Mucosa of stomach (tissue), 1 donor: Measurements from ENCODE around the gene AK2.
"Not testable (repeated sequence)": the region's sequence is repeated elsewhere in the genome, so short reads cannot be mapped to it uniquely, and the experiment has no call there.

Experiments
- H3K27me3 ChIP-seq: one replicate; pipeline ENCODE4 v1.7.0; 2013; ENCODE audit warnings: mild to moderate bottlenecking, low read length; ENCODE audit not compliant: control insufficient read depth, insufficient read depth
- H3K36me3 ChIP-seq: one replicate; pipeline ENCODE4 v1.7.0; 2013; ENCODE audit warnings: low read length; ENCODE audit not compliant: control insufficient read depth, insufficient read depth
- H3K4me1 ChIP-seq: one replicate; pipeline ENCODE4 v1.7.0; 2013; ENCODE audit warnings: mild to moderate bottlenecking, low read length; ENCODE audit not compliant: control insufficient read depth, insufficient read depth
- H3K4me3 ChIP-seq: one replicate; pipeline ENCODE4 v1.7.0; 2013; ENCODE audit warnings: low read length
- H3K9ac ChIP-seq: one replicate; pipeline ENCODE4 v1.7.0; 2013; ENCODE audit warnings: mild to moderate bottlenecking, low read length, moderate library complexity
- H3K9me3 ChIP-seq: one replicate; pipeline ENCODE4 v1.7.0; 2013; ENCODE audit warnings: mild to moderate bottlenecking, low read length, moderate library complexity; ENCODE audit not compliant: control insufficient read depth
- donor health status: Pancreatic carcinoma.

Gene AK2

DNA sequence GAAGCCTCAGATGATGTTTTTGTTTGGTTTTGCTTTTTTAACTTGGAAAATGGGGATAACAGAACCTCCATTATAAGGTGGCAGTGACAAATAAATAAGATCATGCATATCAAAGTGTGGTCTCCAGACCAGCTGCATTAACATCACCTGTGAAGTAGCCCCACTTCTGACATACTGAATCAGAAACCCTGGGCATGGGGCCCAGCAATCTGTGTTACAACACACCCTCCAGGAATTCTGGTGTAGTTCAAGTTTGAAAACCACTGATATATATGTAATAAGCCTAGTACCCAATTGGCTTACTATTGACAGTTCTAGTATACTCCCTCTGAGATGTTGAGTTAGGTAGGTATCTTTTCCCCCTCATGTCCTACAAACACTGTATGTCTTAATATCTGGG is 48.0 kb downstream of the AK2 start:
- Histone ChIP-seq H3K4me3 (no peak overlapping the region), H3K9ac (no peak overlapping the region), H3K4me1 (peaks cover 38% of the 10 kb centered on the region), H3K36me3 (no peaks in the 10 kb centered on the region), H3K9me3 (no peaks in the 10 kb centered on the region), H3K27me3 (no peaks in the 10 kb centered on the region)

DNA sequence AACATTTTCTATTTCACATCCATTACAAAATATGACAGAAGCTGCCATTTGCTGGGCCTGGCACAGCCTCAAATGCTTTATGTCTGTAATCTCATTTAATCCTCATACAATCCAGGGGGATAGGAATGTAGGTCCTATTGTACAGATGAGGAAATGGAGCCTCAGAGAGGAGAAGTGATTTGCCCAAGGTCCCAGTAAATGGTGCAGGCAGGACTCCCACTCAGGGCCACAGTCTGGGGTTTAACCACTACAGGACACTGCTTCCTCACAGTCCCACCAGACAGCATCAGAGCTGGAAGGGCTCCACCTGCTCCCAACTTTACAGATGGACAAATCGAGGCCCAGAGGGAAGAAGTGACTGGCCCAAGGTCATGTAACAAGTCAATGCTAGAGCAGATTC is 51.5 kb downstream of the AK2 start:
- no peaks in the 10 kb centered on the region for H3K36me3 ChIP-seq
- peaks cover 30% of the 10 kb centered on the region for H3K4me1 ChIP-seq
- H3K4me3 ChIP-seq, result no peak overlapping the region
- no peak overlapping the region for H3K9ac ChIP-seq
- H3K9me3 ChIP-seq, result no peaks in the 10 kb centered on the region
- no peaks in the 10 kb centered on the region for H3K27me3 ChIP-seq

DNA sequence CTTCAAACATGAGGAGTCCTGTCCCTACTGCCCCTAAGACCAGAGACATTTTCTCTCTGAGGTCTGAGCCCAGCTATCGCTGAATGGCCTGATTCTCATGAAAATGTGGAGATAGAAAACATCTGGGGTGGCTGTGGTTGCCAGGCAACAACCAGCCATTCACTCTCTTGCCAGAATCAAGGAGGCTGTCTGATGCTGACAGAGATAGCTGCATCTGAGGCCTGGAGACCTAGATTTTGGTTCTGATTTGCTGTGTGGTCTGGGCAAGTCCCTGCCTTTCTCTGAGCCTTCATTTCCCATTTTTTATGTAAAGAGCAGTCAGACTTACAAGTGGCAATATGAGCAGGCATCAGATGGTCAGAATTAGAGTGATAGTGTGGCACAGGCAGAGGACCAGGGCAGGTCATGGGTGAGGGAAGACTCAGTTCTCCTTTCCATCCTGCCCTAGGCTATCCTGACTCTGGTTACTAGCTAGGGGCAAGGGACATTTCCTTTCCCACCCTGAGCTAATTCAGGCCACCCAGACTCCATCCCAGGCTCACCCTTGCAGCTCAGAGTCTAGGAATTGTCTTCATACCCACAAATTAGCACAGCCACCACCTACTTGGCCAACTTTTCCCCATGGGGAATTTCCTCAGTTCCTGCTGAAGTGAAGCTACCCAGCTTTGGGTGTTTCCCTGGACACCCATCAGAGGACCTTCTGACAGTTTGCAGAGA is 52.1 kb downstream of the AK2 start:
- Histone ChIP-seq H3K9ac (no peak overlapping the region), H3K4me3 (no peak overlapping the region), H3K4me1 (peaks cover 28% of the 10 kb centered on the region), H3K27me3 (no peaks in the 10 kb centered on the region), H3K9me3 (no peaks in the 10 kb centered on the region), H3K36me3 (no peaks in the 10 kb centered on the region)

DNA sequence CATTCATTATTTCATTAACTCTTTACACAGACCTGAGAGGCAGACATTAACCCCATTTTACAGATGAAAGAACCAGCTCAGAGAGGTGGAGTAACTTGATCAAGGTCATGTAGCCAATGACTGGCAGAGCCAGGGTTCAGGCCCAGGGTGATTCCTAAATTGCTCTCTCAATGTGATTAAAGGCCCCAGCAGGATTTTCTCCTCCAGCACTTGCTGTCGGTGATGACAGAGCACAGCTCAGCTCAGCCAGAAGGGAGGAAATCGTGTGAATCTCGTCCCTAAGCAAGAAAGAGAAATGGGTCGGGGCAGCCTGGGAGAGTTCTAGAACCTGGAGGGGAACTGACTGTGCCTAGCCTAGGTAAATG is 52.6 kb downstream of the AK2 start:
- peaks cover 22% of the 10 kb centered on the region for H3K4me1 ChIP-seq
- H3K9ac ChIP-seq, result no peak overlapping the region
- H3K9me3 ChIP-seq, result no peaks in the 10 kb centered on the region
- H3K27me3 ChIP-seq, result no peaks in the 10 kb centered on the region
- no peaks in the 10 kb centered on the region for H3K36me3 ChIP-seq
- no peak overlapping the region for H3K4me3 ChIP-seq

DNA sequence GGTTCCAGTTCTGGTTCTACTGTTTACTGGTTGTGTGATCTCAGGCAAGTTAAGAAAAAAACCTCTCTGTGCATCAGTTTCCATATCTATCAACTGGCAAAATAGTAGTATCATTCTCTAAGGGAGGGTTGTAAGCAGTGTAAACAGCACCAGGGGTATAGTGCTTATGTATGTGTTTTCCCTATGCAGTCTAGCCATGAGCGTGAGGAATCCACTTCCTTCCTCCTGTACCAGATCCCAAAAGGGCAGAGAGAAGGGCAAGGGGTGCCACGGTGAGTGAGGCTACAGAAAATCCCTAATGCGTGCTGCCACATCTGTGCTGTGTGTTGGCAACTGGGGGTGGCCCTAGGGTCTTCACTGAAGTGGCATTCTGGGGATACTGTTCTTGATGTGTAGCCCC is 53.7 kb downstream of the AK2 start:
- no peaks in the 10 kb centered on the region for H3K36me3 ChIP-seq
- no peak overlapping the region for H3K9ac ChIP-seq
- peaks cover 16% of the 10 kb centered on the region for H3K4me1 ChIP-seq
- no peaks in the 10 kb centered on the region for H3K9me3 ChIP-seq
- H3K27me3 ChIP-seq, result no peaks in the 10 kb centered on the region
- H3K4me3 ChIP-seq, result no peak overlapping the region

DNA sequence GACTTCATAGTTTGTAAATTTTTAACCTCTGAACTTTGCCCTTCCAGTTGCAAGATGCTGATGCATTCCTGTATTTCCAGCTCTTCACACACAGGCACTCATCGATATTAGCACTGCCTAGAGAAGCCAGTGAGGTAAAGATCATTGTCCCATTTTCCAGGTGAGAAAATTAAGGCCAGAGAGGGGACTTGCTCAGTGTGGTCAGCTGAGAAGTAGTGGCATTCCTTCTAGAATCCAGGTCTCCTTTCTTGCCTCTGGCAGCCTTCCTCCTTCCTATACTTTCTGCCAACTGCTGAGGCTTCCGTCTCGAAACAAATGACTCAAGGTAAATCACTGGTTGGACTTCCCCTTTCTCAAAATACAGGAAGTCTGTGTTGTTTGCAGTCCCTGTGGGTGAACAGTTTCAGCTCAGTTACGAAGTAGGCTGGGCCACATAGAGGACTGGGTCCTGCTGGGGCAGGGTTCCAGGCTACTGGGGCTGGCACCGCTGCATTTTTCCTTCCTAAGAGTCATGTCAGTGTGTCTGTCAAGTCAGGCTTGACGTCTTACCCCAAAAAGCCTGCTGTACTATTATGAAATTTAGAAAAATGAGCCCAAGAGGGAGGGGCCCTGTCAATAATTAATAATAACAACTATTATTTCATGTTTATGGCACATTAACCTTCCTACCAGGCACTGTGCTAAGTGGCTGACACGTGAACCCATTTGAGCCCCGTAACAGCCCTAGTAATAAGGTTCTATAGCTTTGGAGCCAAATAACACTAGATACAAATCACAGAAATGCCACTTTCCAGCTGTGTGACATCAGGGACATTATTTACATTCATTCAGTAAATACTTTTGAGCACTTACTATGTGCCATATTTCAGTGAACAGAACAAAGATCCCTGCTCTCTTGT is 55.4 kb downstream of the AK2 start:
- H3K4me1 ChIP-seq, result peaks cover 16% of the 10 kb centered on the region
- peak overlapping the region; percentile 1 for H3K4me3 ChIP-seq
- H3K9ac ChIP-seq, result peak overlapping the region; percentile 54
- H3K9me3 ChIP-seq, result no peaks in the 10 kb centered on the region
- no peaks in the 10 kb centered on the region for H3K27me3 ChIP-seq
- no peaks in the 10 kb centered on the region for H3K36me3 ChIP-seq

DNA sequence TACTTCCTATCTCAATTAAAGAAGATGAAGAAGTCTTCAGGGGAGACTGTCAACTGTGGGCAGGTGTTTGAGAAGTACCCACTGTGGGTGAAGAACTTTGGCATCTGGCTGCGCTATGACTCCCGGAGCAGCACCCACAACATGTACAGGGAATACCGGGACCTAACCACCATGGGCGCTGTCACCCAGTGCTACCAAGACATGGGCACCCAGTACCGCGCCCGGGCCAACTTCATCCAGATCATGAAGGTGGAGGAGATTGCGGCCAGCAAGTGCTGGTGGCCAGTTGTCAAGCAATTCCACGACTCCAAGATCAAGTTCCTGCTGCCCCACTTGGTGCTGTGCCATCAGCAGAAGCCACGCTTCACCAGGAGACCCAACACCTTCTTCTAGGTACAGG is 56.6 kb downstream of the AK2 start:
- H3K9me3 ChIP-seq, result no peaks in the 10 kb centered on the region
- H3K4me1 ChIP-seq, result peaks cover 16% of the 10 kb centered on the region
- H3K4me3 ChIP-seq, result no peak overlapping the region
- no peak overlapping the region for H3K9ac ChIP-seq
- H3K36me3 ChIP-seq, result no peaks in the 10 kb centered on the region
- no peaks in the 10 kb centered on the region for H3K27me3 ChIP-seq

DNA sequence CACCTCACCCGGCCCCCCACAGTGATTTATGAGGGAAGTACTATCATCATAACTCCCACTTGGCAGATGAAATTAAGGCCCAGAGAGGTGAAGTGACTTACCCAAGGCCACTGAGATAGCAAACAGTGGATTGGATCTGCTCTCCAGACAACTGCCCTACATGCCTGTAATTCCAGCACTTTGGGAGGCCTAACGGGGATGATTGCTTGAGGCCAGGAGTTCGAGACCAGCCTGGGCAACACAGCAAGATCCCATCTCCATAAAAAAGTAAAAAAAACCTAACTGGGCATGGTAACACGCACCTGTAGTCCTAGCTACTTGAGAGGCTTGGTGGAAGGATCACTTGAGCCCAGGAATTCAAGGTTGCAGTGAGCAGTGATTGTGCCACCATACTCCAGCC is 57.8 kb downstream of the AK2 start:
- H3K4me1 ChIP-seq, result peaks cover 16% of the 10 kb centered on the region
- H3K36me3 ChIP-seq, result no peaks in the 10 kb centered on the region
- no peaks in the 10 kb centered on the region for H3K27me3 ChIP-seq
- H3K9ac ChIP-seq, result no peak overlapping the region
- no peaks in the 10 kb centered on the region for H3K9me3 ChIP-seq
- no peak overlapping the region for H3K4me3 ChIP-seq

DNA sequence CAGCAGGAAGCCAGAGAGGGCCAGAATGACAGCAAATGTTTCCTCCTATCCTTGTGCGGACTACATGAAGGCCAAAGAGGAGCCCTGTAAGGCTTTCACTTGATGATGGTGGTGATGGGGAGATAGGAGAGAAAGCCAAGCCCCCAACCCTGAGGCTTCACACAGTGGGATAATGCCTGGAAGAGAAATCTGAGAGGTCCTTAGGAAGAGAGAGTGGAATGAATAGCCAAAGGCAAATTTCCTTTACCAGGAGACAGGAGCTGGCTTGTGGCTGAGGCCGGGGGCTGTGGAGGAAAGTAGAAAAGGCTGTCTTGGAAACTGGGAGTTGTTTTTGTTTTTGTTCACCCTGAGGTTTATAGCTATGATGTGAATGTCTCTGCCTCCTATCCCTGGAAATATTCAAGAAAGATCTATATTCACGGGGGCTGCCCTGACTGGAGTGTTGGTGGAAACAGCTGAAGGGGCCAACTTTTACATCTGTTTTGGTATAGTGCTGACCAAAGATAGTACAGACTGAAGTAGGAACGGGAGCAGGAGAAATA is 59.1 kb downstream of the AK2 start:
- Histone ChIP-seq H3K9ac (no peak overlapping the region), H3K27me3 (peaks cover 6% of the 10 kb centered on the region), H3K4me3 (no peak overlapping the region), H3K36me3 (no peaks in the 10 kb centered on the region), H3K9me3 (no peaks in the 10 kb centered on the region), H3K4me1 (peaks cover 21% of the 10 kb centered on the region)

DNA sequence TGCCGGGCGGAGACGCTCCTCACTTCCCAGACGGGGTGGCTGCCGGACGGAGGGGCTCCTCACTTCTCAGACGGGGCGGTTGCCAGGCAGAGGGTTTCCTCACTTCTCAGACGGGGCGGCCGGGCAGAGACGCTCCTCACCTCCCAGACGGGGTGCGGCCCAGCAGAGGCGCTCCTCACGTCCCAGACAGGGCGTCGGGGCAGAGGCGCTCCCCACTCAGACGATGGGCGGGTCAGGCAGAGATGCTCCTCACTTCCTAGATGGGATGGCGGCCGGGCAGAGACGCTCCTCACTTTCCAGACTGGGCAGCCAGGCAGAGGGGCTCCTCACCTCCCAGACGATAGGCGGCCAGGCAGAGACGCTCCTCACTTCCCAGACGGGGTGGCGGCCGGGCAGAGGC is 61.6 kb downstream of the AK2 start:
- H3K4me3 ChIP-seq, H3K9me3 ChIP-seq, H3K4me1 ChIP-seq, H3K9ac ChIP-seq, H3K36me3 ChIP-seq: not testable (repeated sequence)
- peaks cover 14% of the 10 kb centered on the region for H3K27me3 ChIP-seq

DNA sequence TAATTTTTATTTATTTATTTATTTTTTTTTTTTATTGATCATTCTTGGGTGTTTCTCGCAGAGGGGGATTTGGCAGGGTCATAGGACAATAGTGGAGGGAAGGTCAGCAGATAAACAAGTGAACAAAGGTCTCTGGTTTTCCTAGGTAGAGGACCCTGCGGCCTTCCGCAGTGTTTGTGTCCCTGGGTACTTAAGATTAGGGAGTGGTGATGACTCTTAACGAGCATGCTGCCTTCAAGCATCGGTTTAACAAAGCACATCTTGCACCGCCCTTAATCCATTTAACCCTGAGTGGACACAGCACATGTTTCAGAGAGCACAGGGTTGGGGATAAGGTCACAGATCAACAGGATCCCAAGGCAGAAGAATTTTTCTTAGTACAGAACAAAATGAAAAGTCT is 63.2 kb downstream of the AK2 start:
- not testable (repeated sequence) for H3K4me3 ChIP-seq, H3K9me3 ChIP-seq, H3K36me3 ChIP-seq, H3K9ac ChIP-seq, H3K4me1 ChIP-seq
- peaks cover 14% of the 10 kb centered on the region for H3K27me3 ChIP-seq

DNA sequence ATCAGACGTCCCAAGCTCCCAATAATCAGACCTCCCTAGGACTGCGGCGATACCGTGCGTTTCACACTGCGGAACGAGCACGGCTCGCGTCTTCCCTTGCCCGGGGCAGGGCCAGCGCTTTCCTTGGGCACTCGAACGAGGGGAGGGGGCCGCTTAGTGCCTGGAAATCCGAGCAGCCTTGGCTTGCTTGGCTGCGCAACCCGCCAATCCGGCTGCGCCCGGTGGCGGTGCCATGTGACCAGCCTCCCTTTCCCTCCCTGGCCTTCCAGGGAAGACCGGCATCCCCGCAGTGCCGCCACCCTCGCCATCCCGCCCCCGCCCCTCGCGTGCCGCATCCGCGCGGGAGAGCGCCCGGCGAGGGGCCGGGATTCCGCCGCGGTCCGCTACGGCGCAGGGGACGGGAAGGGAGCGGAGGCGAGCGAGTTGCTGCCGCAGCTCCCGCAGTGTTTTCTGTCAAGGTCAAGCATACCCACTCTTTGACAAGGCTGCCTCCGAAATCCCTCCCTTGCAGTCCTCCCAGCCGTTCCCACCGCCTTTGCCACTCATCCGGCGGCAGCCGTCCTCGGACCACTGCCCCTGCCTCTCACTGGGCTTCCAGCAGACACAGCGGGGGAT is 63.8 kb downstream of the AK2 start:
- H3K27me3 ChIP-seq, result peaks cover 14% of the 10 kb centered on the region
- peak overlapping the region; percentile 58 for H3K9ac ChIP-seq
- no peaks in the 10 kb centered on the region for H3K9me3 ChIP-seq
- H3K4me3 ChIP-seq, result peak overlapping the region; percentile 2
- no peaks in the 10 kb centered on the region for H3K36me3 ChIP-seq
- H3K4me1 ChIP-seq, result peaks cover 8% of the 10 kb centered on the region
